Epithelial cell of esophagus (primary cell): ENCODE measurements around the gene SNRPD2.

Experiments
- DNase-seq: peaks from one replicate; pipeline ENCODE4 v3.0.0; 2010; ENCODE audit warnings: low read depth
- H3K4me3 ChIP-seq: 2 replicates; pipeline ENCODE4 v1.5.1; 2011; ENCODE audit warnings: mild to moderate bottlenecking, low read length, control low read depth
- TF ChIP-seq, protein P1 (sequence below): IDR thresholded peaks from 2 replicates; pipeline ENCODE4 v1.5.1; 2011; ENCODE audit warnings: low read depth, mild to moderate bottlenecking, low read length, control low read depth, inconsistent platforms; ENCODE audit not compliant: insufficient read depth; ENCODE audit errors: missing control alignments

SNRPD2 gene

DNA sequence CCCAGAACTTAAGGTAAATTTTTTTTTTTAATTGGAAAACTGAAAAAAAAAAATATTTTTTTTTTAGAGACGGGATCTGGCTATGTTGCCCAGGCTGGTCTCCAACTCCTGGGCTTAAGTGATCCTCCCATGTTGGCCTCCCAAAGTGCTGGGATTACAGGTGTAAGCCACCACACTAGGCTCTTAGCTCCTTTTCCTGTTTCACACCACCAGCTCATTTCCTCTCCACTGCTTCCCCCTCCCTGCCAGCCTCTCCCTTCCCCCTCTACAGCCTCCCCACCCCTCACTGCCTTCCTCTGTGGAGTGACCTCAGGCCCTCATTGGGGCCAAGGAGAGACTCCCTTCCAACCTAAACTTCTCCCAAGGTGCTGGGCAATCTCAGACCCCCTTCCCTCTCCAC is 28.0 kb downstream of the SNRPD2 start:
- TF ChIP-seq, protein P1, sequence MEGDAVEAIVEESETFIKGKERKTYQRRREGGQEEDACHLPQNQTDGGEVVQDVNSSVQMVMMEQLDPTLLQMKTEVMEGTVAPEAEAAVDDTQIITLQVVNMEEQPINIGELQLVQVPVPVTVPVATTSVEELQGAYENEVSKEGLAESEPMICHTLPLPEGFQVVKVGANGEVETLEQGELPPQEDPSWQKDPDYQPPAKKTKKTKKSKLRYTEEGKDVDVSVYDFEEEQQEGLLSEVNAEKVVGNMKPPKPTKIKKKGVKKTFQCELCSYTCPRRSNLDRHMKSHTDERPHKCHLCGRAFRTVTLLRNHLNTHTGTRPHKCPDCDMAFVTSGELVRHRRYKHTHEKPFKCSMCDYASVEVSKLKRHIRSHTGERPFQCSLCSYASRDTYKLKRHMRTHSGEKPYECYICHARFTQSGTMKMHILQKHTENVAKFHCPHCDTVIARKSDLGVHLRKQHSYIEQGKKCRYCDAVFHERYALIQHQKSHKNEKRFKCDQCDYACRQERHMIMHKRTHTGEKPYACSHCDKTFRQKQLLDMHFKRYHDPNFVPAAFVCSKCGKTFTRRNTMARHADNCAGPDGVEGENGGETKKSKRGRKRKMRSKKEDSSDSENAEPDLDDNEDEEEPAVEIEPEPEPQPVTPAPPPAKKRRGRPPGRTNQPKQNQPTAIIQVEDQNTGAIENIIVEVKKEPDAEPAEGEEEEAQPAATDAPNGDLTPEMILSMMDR, result no peak

DNA sequence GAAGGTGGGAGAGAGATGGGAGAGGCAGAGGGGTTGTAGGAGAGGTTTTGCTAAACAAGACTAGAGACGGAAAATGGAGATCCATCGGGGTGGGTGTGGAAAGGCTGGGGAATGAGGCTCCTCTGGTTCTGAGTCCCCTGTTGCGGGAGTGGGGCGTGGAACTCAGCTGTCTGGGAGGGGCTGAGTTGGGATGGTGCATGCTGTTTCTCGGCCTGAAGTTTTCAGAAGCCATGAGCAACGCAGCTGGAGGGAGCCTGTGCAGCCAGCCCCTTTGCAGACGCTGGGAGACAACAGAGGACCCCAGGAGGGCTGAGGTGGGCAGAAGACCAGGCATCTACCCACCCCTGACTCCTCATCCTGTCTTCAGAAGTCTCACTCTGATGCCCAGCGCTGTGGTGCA is 31.1 kb downstream of the SNRPD2 start:
- TF ChIP-seq, protein P1, result no peak
- DNase-seq, result no peak
- H3K4me3 ChIP-seq, result no peak overlapping the region

More for the DNA sequence above, 28.0 kb downstream of the SNRPD2 start:
- H3K4me3 ChIP-seq, result no peak overlapping the region
- no peak for DNase-seq

DNA sequence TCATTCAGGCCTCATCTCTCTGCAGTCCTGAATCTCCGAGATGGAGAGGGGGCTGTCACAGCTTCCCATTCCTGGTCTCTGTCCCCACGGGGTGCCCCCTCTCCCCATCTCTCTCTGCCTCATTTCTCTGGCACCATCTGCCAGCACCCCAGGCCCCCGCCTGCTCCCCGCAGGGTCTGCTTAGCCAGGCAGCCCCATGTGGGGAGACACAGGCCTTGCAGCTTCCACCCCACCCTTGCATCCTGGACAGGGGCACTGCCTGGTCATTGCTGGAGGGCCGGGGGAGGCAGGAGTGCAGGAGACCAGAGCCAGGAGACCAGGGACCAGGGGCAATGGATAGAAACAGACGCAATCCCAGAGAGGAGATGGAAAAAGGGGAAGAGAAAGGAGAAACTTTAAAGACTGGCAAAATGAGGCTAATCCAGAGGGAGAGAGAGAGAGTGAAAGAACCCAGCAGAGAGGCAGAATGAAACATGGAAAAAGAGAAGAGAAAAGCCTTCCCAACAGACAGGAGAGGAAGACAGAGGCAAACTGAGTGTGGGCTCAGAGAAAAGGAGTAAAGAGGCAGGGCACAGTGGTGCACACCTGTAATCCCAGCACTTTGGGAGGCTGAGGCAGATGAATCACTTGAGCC is 32.5 kb downstream of the SNRPD2 start:
- DNase-seq, result no peak
- no peak overlapping the region for H3K4me3 ChIP-seq
- TF ChIP-seq, protein P1, result no peak

DNA sequence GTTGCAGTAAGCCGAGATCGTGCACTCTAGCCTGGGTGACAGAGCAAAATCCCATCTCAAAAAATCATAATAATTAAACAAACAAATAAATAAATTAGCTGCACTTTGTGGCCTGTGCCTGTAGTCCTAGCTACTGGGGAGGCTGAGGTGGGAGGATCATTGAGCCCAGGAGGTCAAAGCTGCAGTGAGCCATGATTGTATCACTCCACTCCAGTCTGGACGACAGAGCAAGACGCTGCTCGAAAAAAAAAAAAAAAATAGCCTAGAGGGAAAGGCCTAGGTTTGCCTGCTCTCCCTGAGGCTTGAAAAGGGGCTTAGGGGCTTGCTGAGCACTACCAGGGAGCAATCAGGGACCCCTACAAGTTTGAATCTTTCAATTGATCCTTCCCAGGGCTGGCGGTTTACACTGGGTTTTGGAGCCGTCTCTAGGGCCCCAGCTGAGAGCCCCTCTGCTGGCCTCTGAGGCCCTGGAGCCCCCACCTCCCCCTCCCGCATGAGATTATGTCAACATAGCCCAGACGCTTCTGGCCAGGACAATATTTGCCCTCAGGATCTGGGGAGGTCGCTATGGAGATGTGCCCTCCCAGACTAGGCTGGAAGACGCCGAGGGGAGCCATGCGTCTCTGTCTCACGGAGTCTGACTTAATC is 34.1 kb downstream of the SNRPD2 start:
- H3K4me3 ChIP-seq, result no peak overlapping the region
- DNase-seq, result no peak
- TF ChIP-seq, protein P1, result no peak

DNA sequence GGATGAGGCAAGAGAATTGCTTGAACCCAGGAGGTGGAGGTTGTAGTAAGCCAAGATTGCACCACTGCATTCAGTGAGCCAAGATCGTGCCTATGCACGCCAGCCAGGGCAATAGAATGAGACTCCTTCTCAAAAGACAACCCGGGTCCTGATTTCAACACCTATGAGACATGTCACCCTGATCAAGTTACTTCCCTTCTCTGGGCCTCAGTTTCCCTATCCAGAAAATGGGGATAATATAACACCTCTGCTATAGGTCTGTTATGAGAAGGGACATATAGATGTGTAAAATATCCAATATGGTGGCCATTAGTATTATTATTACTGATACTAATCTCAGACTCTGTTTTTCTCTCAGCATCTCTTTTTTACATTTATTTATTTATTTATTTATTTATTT is 36.7 kb downstream of the SNRPD2 start:
- TF ChIP-seq, protein P1, result no peak

DNA sequence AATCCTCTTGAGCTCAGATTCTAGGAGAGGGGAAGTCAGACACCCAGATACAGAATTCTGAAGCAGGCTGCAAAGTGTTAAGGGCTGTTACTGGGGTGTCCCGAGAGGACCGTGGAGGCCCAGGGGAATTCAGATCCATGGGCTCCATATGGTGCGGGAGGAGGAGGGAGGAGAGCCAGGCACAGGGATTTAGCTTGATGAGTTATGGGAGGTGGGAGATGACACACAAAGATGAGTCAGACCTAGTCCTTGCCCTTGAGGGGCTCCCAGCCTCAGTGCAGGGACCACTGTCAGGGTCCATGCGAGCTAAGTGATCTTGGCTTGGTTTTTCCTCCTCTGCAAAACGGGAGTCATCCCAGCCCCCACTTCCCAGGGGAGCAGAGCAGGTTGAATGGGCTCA is 38.1 kb downstream of the SNRPD2 start:
- no peak for DNase-seq
- TF ChIP-seq, protein P1, result no peak

More for the DNA sequence above, 36.7 kb downstream of the SNRPD2 start:
- DNase-seq, result no peak
- H3K4me3 ChIP-seq, result no peak overlapping the region

DNA sequence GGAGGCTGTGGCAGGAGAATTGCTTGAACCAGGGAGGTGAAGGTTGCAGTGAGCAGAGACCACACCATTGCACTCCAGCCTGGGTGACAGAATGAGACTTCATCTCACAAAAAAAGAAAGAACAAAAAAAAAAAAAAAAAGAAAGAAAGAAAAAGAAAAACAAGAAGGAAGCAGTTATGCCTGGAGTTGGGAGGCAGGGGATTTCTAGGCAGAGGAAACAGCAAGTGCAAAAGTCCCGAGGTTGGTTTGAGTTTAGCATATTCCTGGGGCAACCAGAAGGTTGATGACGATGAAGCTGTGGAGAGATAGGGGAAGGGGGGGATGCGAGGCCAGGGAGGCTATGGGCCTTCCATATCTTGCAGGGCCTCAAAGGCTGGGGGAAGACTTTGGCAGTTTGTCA is 41.0 kb downstream of the SNRPD2 start:
- H3K4me3 ChIP-seq, result no peak overlapping the region
- TF ChIP-seq, protein P1, result no peak
- DNase-seq, result no peak

More for the DNA sequence above, 38.1 kb downstream of the SNRPD2 start:
- no peak overlapping the region for H3K4me3 ChIP-seq
